GM12878 (cell line): ENCODE data around the gene IRF6.

Experiments
- CHD4 ChIP-seq: fragments of 200-600 bp; sonication (generic); IDR thresholded peaks from 2 replicates; pipeline ENCODE4 v1.6.1; 2016; ENCODE audit warnings: mild to moderate bottlenecking
- HDAC2 ChIP-seq: fragments of 200-600 bp; sonication (generic); IDR thresholded peaks from 2 replicates; pipeline ENCODE4 v1.6.1; 2017
- KDM1A ChIP-seq: fragments of 200-600 bp; sonication (generic); IDR thresholded peaks from 2 replicates; pipeline ENCODE4 v1.6.1; 2016; ENCODE audit warnings: borderline replicate concordance
- POU2F2 ChIP-seq: IDR thresholded peaks from 3 replicates; pipeline ENCODE4 v1.6.1; 2011; ENCODE audit warnings: low read depth, mild to moderate bottlenecking, low read length, borderline replicate concordance
- SMC3 ChIP-seq: IDR thresholded peaks from 2 replicates; pipeline ENCODE4 v1.6.1; 2011; ENCODE audit warnings: low read length, improper control_type of control experiment, borderline replicate concordance
- YBX1 ChIP-seq: fragments of 450-650 bp; IDR thresholded peaks from 2 replicates; pipeline ENCODE4 v1.6.1; 2016; ENCODE audit warnings: antibody characterized with exemption
- TF ChIP-seq, protein P1 (sequence below), 3 experiments: IDR thresholded peaks in 2 of 3; conservative IDR thresholded peaks in 1 of 3; 2 replicates each; pipeline ENCODE4 v1.5.1; 2011; ENCODE audit warnings: low read depth in 3 of 3, low read length in 3 of 3, mild to moderate bottlenecking in 3 of 3, control low read depth in 2 of 3, moderate library complexity in 2 of 3, inconsistent platforms in 1 of 3, mixed read lengths in 1 of 3; ENCODE audit not compliant: control insufficient read depth in 2 of 3, insufficient read depth in 1 of 3; ENCODE audit errors: extremely low read depth in 1 of 3

DNA sequence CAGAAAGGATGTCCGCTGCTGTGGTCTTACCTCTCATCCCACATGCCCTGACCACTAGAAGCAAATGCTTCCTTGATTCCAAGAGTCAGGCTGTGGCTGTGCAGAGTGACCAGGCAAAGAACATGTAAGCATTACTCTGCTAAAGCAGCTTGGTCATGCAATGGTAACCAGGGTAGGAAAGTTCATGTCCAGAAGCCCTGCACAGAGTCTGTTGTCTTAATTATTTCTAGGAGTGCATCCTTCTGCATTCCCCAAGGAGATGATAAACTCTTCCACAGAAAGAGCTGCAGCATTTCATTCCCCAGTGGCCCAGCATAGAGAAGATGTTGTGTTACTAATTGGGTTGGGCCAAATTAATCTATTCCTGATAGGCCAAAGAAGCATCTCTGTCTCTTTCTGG lies 11.7 kb upstream of the IRF6 start:
- TF ChIP-seq, protein P1, sequence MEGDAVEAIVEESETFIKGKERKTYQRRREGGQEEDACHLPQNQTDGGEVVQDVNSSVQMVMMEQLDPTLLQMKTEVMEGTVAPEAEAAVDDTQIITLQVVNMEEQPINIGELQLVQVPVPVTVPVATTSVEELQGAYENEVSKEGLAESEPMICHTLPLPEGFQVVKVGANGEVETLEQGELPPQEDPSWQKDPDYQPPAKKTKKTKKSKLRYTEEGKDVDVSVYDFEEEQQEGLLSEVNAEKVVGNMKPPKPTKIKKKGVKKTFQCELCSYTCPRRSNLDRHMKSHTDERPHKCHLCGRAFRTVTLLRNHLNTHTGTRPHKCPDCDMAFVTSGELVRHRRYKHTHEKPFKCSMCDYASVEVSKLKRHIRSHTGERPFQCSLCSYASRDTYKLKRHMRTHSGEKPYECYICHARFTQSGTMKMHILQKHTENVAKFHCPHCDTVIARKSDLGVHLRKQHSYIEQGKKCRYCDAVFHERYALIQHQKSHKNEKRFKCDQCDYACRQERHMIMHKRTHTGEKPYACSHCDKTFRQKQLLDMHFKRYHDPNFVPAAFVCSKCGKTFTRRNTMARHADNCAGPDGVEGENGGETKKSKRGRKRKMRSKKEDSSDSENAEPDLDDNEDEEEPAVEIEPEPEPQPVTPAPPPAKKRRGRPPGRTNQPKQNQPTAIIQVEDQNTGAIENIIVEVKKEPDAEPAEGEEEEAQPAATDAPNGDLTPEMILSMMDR (IDR thresholded peaks at IDR 0.05 in 2 of 3, conservative IDR thresholded peaks at IDR 0.05 in 1 of 3; ENCODE audit: control insufficient read depth in 2 of 3, extremely low read depth in 1 of 3, insufficient read depth in 1 of 3, low read depth in 3 of 3, low read length in 3 of 3) = no peak
- no peak for TF ChIP-seq SMC3
- TF ChIP-seq KDM1A = no peak
- TF ChIP-seq CHD4 = no peak
- no peak for TF ChIP-seq POU2F2
- no peak for TF ChIP-seq HDAC2
- no peak for TF ChIP-seq YBX1
